Kidney glomerular epithelial cell (primary cell): Measurements from ENCODE around the gene TSEN15.

Source experiments
- DNase-seq: peaks from one replicate; lab custom pipeline; 2025; lab: John Stamatoyannopoulos, UW

TSEN15 gene

GRCh38 chr1:184101571-184101970 is 50.0 kb downstream of the TSEN15 start:
- DNase-seq, result no peak

GRCh38 chr1:184110272-184111204 is 59.0 kb downstream of the TSEN15 start:
- DNase-seq, result no peak

- DNase-seq, result peak; percentile 17
These were observed 60.8 kb downstream of the TSEN15 start for GRCh38 chr1:184112176-184112948.

- DNase-seq, result no peak
These were observed 61.7 kb downstream of the TSEN15 start for GRCh38 chr1:184113251-184113650.

GRCh38 chr1:184114818-184115398 is 63.4 kb downstream of the TSEN15 start:
- peak; percentile 18 for DNase-seq

GRCh38 chr1:184116287-184116686 is 64.8 kb downstream of the TSEN15 start:
- DNase-seq, result no peak

GRCh38 chr1:184118046-184118445 is 66.5 kb downstream of the TSEN15 start:
- DNase-seq, result peak; percentile 47
